Neural cell (in vitro differentiated cells): ENCODE measurements around the gene IL15RA. TPM values are rescaled to one million over a fixed set of nuclear protein-coding genes. Genes with fewer than 3 reads are reported as not detected.

ENCODE experiments used
- H2AFZ ChIP-seq: fragments of 200-600, 300-800 bp; sonication (generic), shearing (Covaris generic); 2 replicates; pipeline ENCODE4 v1.6.0; 2014; ENCODE audit warnings: low read depth, mild to moderate bottlenecking, antibody characterized with exemption, low read length, moderate library complexity
- H3F3A ChIP-seq: fragments of 200-600 bp; shearing (Covaris generic); 2 replicates; pipeline ENCODE4 v1.6.1; 2016; ENCODE audit warnings: mild to moderate bottlenecking, moderate library complexity, mixed read lengths, antibody characterized with exemption, low read length; ENCODE audit not compliant: insufficient read depth, poor library complexity, severe bottlenecking
- H3K27ac ChIP-seq: fragments of 200-600, 300-800 bp; sonication (generic), shearing (Covaris generic); 2 replicates; pipeline ENCODE4 v1.5.1; 2014; ENCODE audit warnings: mild to moderate bottlenecking, low read length, moderate library complexity
- H3K27me3 ChIP-seq: fragments of 300-800, 200-600 bp; sonication (generic), shearing (Covaris generic); 2 replicates; pipeline ENCODE4 v1.6.0; 2014; ENCODE audit warnings: mild to moderate bottlenecking, low read depth, low read length, moderate library complexity; ENCODE audit not compliant: insufficient read depth
- H3K36me3 ChIP-seq: fragments of 300-800, 200-600 bp; sonication (generic), shearing (Covaris generic); 2 replicates; pipeline ENCODE4 v1.5.1; 2014; ENCODE audit warnings: mild to moderate bottlenecking, antibody characterized with exemption, low read length, moderate library complexity; ENCODE audit not compliant: insufficient read depth
- H3K4me2 ChIP-seq: fragments of 300-800, 200-600 bp; sonication (generic), shearing (Covaris generic); 2 replicates; pipeline ENCODE4 v1.6.0; 2014; ENCODE audit warnings: mild to moderate bottlenecking, low read length
- H3K4me3 ChIP-seq: fragments of 300-800, 200-600 bp; sonication (generic), shearing (Covaris generic); 2 replicates; pipeline ENCODE4 v1.5.1; 2014; ENCODE audit warnings: mild to moderate bottlenecking, low read length, moderate library complexity
- H3K79me2 ChIP-seq: fragments of 200-600 bp; shearing (Covaris generic); replicated peaks from 2 replicates; pipeline ENCODE4 v1.6.0; 2014; ENCODE audit warnings: mild to moderate bottlenecking, low read length, moderate library complexity; ENCODE audit not compliant: insufficient read depth
- H3K9ac ChIP-seq: fragments of 300-800, 200-600 bp; sonication (generic), shearing (Covaris generic); 2 replicates; pipeline ENCODE4 v1.6.1; 2016; ENCODE audit warnings: mild to moderate bottlenecking, low read length, mixed read lengths
- H3K9me2 ChIP-seq: fragments of 200-600 bp; shearing (Covaris generic); 2 replicates; pipeline ENCODE4 v1.6.1; 2016; ENCODE audit warnings: mild to moderate bottlenecking, low read length, mixed read lengths; ENCODE audit not compliant: insufficient read depth
- H3K9me3 ChIP-seq: fragments of 200-600, 300-800 bp; sonication (generic), shearing (Covaris generic); 2 replicates; pipeline ENCODE4 v1.6.1; 2016; ENCODE audit warnings: mild to moderate bottlenecking, mixed run types, low read length, moderate library complexity, mixed read lengths
- H4K20me1 ChIP-seq: fragments of 200-600 bp; shearing (Covaris generic); 2 replicates; pipeline ENCODE4 v1.6.1; 2016; ENCODE audit warnings: mild to moderate bottlenecking, mixed run types; ENCODE audit not compliant: insufficient read depth
- CTCF ChIP-seq: fragments of 450-650 bp; IDR thresholded peaks from 2 replicates; pipeline ENCODE4 v1.5.1; 2014; ENCODE audit warnings: antibody characterized with exemption, mild to moderate bottlenecking, moderate library complexity; ENCODE audit not compliant: poor library complexity, severe bottlenecking
- EP300 ChIP-seq: fragments of 450-650 bp; conservative IDR thresholded peaks from 2 replicates; pipeline ENCODE4 v1.6.1; 2014; ENCODE audit warnings: antibody characterized with exemption, mild to moderate bottlenecking, moderate library complexity; ENCODE audit not compliant: poor library complexity, severe bottlenecking
- EZH2 ChIP-seq: fragments of 200-600, 300-800 bp; shearing (Covaris generic), sonication (generic); IDR thresholded peaks from 2 replicates; pipeline ENCODE4 v1.6.1; 2014; ENCODE audit warnings: antibody characterized with exemption, low read length, borderline replicate concordance, mild to moderate bottlenecking; ENCODE audit not compliant: insufficient read depth, poor library complexity, severe bottlenecking
- MXI1 ChIP-seq: fragments of 450-650 bp; conservative IDR thresholded peaks from 2 replicates; pipeline ENCODE4 v1.6.1; 2014; ENCODE audit warnings: antibody characterized with exemption, mild to moderate bottlenecking; ENCODE audit not compliant: poor library complexity, severe bottlenecking
- POLR2AphosphoS5 ChIP-seq: IDR thresholded peaks from 2 replicates; pipeline ENCODE4 v1.6.1; 2012
- RAD21 ChIP-seq: fragments of 450-650 bp; conservative IDR thresholded peaks from 2 replicates; pipeline ENCODE4 v1.6.1; 2014; ENCODE audit warnings: antibody characterized with exemption, mild to moderate bottlenecking, moderate library complexity
- REST ChIP-seq: IDR thresholded peaks from 2 replicates; pipeline ENCODE4 v1.6.1; 2012; ENCODE audit warnings: borderline replicate concordance
- SMC3 ChIP-seq: fragments of 450-650 bp; conservative IDR thresholded peaks from 2 replicates; pipeline ENCODE4 v1.6.1; 2014; ENCODE audit warnings: antibody characterized with exemption, mild to moderate bottlenecking, moderate library complexity; ENCODE audit not compliant: poor library complexity
- TAF1 ChIP-seq: IDR thresholded peaks from 2 replicates; pipeline ENCODE4 v1.6.1; 2012; ENCODE audit warnings: low read depth
- polyA plus RNA-seq: library from polyadenylated mRNA; depleted of rRNA; stranded (reverse); fragments of >200 nt; gene quantifications from 2 replicates; pipeline ENCODE4 v1.2.3, GENCODE V29; 2014

IL15RA gene
- polyA plus RNA-seq, 1 donor from 2014 or later = not detected

- Histone ChIP-seq H3K79me2 (no peaks in the 10 kb centered on the region), H3K4me2 (no peak overlapping the region), H3K9me3 (no peaks in the 10 kb centered on the region), H3F3A (no peaks in the 10 kb centered on the region), H4K20me1 (no peaks in the 10 kb centered on the region), H3K27me3 (no peaks in the 10 kb centered on the region), H3K27ac (no peak overlapping the region), H3K36me3 (peaks cover 18% of the 10 kb centered on the region), H2AFZ (no peak overlapping the region), H3K9me2 (no peaks in the 10 kb centered on the region), H3K9ac (no peak overlapping the region), H3K4me3 (no peak overlapping the region)
- TF ChIP-seq MXI1 = no peak
- TF ChIP-seq RAD21 = no peak
- no peak for TF ChIP-seq REST
- no peak for TF ChIP-seq EZH2
- no peak for TF ChIP-seq CTCF
- TF ChIP-seq SMC3 = no peak
- TF ChIP-seq TAF1 = no peak
- no peak for TF ChIP-seq EP300
- TF ChIP-seq POLR2AphosphoS5 = no peak
These were observed 55.6 kb downstream of the IL15RA start for GRCh38 chr10:5921746-5922145.

- no peak overlapping the region for H3K4me3 ChIP-seq
- no peak for TF ChIP-seq RAD21
- TF ChIP-seq TAF1 = no peak
- no peak for TF ChIP-seq CTCF
- TF ChIP-seq SMC3 = no peak
- no peak for TF ChIP-seq EP300
- no peak for TF ChIP-seq EZH2
- TF ChIP-seq MXI1 = no peak
- no peak for TF ChIP-seq REST
- no peak for TF ChIP-seq POLR2AphosphoS5
- H4K20me1 ChIP-seq = no peaks in the 10 kb centered on the region
- peaks cover 29% of the 10 kb centered on the region for H3K36me3 ChIP-seq
- no peaks in the 10 kb centered on the region for H3K9me2 ChIP-seq
- no peaks in the 10 kb centered on the region for H3F3A ChIP-seq
- no peak overlapping the region for H3K4me2 ChIP-seq
- no peak overlapping the region for H3K9ac ChIP-seq
- H3K79me2 ChIP-seq = no peaks in the 10 kb centered on the region
- H3K9me3 ChIP-seq = no peaks in the 10 kb centered on the region
- no peak overlapping the region for H3K27ac ChIP-seq
- H2AFZ ChIP-seq = no peak overlapping the region
- no peaks in the 10 kb centered on the region for H3K27me3 ChIP-seq
These were observed 57.8 kb downstream of the IL15RA start for GRCh38 chr10:5919568-5919967.
